Pons (tissue), 1 donor: ENCODE results near the gene PCK1.

Source experiments
- DNase-seq: peaks from one replicate; pipeline ENCODE4 v3.0.0-alpha.2; 2016; ENCODE audit warnings: low spot score

PCK1 gene

GRCh38 chr20:57588596-57588995, 27.7 kb downstream of the PCK1 start:
- no peak for DNase-seq

DNA sequence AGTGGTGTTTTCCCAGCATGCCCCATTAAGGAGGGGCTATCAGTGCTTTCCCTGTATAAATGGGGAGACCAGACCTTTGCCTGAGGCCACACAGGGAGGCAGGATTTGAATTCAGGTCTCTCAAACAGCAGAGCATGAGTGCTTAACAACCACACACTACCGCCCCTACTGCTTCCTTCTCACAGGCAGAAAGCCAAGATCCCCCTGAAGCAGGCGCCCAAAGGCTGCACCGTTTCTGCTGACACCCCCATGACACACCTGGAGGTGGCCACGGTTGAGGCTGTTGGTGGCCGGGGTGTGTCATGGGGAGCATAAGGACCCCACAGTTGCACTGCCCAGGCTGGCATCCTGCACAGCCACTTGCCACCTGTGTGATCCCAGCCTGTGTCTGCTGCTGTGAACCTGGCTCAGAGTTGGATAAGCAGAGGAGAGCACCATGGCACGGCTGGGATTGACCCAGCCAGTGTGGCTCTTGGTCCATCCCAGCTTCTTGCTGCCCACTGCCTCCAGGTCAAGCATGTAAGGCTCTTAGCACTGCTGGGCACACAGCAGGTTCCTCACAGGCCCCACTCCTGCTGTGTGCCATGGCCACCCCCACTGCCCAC, 28.3 kb downstream of the PCK1 start:
- DNase-seq = no peak

DNA sequence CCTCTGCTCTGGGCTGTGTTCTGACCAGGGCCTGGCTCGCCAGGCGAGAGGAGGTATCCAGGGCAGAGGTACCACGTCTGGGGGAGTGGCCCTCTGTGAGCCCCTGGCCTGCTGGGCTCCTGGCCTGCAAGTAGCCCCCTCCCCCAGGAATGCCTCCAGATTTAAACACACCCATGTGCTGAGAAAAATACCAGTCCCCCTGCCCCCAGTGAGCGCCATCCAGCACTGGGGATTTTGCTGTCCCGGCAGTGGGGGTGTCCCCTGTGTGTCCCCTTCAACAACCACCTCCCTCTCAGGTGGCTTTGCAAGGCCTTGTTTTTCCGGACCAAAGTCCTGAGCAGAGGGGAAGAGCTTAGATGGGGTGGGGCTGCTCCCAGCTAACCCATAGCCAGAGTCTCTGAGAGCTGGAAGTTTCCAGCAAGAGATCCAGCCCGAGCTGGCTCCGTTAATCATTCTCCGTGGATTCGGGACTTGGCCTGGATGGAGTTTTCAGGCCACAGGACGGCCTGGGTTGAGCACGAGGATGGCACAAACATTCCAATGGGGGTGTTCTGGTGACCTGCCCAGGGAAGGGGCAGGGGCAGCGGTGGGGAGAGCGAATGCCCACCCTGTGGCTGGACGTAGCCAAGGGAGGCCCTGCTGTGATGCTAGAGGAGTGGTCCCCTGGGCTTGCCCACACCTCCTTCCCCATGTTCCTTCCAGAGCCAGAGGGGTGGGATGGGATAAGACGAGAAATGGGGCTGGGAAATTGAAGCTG, 29.0 kb downstream of the PCK1 start:
- DNase-seq = no peak

DNA sequence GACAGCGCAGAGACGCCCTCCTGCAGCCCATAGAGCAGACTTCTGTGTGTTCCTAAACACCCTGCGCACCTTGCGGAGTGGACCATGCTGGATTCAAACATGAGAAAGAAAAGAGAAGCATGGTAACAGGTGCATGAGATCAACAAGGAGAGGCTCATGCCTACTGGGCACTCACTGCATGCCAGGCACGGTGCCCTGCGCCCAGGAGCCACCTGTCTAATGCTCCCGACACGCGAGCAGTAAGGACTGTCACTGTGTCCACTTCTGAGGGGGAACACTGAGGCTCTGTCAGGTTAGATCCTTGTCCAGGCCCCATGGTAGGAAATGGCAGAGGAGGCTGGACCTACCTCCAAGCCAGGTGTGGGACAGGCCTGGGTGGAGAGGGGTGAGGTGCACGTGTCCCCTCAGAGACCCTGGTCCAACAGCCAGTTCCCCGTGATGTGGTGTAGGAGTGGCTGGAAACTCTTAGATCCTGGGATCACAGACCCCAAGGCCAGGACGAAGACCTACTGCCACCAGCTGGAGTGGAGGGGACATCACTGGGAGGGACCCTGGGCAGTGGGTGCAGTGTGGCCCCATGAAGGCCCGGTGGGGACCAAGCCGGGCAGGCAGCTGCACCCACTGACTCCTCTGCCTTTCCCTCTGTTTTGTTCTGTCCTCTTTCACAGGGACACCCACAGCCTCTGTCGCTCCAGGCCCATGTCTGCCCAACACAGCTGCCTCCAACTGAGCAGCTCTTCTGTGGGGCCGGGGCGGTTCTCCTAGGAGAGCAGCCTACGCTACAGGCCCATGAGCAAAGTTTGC, 29.8 kb downstream of the PCK1 start:
- no peak for DNase-seq

DNA sequence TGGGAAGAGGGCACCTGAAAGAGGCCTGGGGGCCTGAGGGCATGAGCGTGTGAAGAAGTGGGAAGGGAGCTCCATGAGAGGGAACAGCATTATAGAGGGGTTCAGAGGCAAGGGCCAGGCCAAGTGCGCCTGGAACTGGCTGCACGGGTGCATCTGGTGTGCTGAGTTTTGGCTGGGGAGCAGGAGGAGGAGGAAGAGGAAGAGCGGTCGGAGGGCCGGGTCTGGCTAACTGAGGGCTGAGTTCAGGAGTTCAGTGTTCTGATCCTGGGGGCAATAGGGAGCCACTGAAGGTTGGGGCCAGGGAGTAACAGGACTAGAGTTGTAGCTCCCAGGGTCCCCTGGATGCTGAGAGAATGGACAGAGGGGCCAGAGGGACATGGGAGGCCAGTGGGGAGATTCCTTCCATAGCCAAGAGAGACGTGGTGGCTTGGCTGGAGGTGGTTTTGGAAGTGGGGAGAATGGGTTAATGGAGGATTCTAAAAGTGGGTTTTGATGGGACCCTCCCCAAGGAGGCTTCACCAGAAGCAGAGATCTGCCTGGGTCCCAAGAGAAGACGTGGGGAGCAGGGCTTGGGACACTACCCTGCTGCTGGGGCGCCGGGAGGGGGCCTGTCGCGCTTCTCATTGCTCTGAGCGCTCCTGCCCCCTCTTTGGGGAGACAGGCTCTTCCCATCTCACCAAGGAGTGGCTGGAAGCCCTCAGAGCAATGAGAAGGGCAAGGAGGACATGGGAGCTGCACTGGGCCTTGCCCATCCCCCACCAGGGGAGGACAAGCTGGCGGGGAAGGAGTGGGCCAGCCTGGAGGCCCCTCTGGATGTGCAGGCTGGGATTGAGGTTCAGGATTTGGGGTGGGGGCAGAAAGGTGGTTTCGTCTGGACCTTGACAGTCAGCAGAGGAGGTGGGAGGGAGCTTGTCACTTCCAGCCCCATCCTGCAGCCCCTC, 30.6 kb downstream of the PCK1 start:
- no peak for DNase-seq

DNA sequence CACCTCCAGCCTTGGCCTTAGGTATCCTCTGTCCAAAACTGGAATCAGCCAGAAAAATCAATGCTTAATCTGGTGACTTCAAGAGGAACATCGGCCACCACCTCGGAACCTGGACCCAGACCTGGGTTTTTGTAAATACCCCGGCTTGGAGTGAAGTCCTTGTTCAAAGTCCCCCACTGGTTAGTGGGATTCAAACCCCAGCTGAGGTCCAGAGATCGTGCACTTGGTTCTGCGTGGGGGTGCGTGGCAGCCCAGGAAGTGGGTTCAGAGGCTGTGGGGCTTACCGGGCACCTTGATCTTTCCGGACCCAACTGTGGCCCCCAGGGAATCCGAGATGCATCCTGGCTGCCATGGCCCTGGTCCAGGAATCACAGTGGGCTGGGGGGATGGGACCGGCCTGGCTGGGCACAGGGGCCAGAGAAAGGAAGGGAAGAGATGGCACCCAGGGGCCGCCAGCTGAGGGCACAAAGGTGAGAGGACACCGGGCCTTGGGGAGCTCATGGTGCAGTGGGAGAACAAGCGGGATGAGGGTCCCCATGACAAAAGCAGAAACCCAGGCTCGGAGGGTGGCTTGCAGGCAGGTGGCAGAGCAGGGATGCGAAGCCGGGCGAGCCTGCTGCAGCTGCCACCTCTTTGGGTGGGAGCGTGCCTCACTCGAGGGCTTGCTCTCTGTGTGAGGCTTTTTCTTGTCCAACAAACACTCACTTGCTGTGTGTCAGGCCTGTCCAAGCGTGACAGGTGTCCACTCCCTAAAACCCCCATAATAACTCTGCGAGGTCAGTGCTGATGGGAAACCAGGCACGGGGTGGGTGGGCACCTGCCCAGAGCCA, 31.6 kb downstream of the PCK1 start:
- no peak for DNase-seq

DNA sequence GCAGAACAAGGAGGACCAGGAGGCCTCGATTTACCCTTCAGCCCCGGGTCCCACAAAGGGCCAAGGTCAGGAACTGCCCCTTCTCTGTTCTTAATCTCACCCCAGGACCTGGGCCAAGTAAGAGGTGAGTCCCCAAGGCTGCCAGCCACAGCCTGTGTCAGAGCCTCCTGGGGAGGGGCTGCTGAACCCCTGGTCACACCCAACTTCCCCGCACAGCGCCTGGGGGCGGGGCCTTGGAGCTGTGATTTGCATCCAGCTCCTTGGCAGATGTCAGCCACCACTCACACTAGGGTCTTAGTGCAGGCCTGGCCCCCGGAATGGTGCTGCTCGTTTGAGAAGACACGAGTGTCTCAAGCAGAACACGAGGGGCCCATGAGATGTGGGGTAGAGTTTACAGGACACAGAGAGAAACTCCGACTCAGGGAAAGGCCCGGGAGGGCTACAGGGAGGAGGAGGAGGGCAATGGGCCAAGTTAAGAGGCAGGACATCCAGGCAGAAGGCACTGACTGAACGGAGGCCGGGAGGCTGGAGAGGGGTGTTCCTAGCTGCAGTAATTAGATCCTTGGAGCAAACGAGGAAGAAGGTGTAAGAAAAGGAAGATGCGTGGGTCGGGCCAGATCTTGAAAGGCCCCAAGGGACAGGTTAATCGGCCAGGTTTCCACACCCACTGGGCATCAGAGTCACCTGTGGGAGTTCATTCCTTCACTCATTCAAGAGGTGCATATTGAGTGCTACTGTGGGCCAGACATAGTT, 32.4 kb downstream of the PCK1 start:
- no peak for DNase-seq

GRCh38 chr20:57594092-57594951, 33.4 kb downstream of the PCK1 start:
- DNase-seq = no peak

DNA sequence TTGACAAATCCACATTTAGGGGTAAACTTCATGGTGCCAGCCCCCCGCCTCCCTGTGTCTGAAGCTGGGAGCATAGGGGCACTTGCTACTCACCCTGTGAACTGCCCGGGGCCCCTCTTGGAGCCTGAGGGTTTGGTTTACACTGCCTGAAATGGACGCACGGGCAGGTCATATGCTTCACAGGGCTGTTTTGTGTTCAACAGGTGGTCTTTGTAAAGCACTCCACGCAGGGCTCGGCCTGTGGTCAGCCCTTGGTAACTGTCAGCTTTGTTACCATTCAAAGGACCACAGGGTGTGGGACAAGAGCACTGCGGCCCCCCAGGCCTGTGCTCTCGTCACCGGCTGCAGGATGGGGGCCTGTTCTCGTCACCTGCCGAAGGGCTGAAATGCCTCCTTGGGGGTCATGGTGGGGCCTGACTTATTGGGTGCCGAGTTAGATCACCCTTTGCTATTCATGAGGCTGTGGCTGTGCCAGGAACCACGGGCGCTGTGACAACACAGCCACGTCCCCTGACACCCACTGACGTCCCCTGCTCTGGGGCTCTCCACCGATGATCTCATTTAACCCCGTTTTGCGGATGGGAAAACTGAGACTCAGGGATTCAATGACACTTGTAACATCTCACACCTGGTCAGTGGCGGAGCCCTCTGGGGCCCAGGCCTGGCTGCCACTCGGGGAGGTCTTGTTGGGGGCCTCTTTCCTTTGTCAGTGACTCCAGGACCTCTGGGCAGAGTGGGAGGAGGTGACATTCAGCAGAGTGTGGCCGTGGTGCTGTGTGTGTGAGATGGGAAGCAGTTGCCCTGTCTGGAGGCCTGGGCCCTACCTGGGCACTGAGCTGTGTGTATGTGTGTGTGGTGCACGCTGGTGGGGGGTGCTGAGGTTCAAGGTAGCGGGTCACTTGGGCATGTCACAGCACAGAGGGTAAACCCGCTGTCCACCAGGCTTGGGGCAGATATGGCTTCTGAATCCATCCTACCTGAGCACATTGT, 34.4 kb downstream of the PCK1 start:
- DNase-seq = no peak

DNA sequence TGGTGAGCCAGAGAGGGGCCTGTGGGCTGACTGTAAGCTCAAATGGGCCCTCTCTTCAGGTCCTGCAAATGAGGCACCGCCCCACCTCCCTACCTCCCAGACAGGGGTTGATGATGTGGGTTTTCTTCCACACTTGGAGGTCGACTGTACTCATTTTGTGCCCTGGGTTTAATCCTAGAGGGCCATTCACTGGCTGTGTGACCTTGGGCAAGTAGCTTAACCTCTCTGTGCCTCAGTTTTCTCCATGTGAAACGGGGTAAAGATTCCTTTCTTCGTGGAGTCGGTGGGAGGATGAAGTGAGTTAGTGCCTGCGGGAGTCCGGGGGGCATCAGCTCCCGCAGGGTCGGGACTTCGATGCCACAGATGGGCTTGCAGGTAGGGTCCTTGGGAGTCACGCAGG, 35.4 kb downstream of the PCK1 start:
- DNase-seq = no peak

DNA sequence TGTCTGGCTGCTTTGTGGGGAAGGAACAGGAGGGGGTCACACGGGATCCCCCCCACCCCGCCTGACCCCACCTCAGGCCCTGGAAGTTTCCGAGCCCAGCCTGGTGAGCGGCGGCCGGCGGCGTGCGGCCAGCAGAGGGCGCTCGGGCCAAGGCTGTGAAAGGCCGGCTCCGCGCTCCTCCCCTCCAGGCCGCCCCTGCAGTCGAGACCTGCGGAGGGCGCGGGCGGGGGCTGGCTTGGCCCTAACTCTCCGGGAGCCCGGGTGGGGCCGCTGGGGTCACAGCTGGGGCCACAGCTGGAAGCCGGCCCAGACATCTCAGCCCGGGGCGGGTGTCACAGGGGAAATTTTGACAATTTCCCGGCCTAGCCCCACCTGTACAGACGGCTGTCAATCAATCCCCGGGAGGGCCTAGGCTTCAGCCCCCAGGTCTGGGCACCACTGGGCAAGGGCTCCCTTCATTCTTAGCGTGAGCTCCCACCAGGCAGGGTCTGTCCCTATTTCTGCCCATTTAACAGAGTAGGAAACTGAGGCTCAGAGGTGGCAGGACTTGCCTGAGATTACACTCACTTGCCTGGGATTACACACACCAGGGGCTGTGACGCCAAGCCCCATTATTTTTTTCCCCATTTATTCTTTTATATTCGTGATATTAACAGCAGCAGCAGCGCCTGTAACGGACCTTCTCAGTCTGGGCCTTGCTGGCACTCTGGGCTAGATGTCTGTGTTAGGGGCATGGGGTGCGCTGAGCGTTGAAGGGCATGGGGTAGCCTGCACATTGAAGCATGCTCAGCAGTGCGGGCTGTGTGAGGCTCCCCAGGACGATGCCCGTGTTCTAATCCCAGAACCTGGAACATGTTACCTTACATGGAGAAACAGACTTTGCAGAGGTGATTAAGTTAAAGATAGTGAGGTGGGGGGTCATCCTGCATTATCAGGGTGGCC, 36.4 kb downstream of the PCK1 start:
- DNase-seq = no peak

DNA sequence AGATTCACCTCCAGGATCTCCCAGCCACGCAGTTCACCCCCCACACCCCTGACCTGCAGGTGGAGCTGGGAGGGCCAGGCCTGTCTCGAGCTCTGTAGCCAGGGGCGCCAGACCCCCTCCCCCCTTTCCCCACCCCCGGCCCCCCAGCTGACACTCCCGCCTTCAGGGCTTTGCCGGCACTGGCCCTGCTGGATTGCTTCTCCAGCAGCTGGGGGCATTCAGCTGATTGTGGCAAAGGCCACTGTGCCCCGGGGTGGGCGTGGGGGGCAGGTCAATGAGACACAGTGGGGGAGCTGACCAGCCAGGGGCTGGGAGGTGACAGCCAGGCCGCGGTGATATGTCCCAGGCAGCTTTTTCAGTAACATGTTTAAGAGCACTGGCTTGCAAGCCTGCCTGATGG, 37.1 kb downstream of the PCK1 start:
- DNase-seq = no peak

DNA sequence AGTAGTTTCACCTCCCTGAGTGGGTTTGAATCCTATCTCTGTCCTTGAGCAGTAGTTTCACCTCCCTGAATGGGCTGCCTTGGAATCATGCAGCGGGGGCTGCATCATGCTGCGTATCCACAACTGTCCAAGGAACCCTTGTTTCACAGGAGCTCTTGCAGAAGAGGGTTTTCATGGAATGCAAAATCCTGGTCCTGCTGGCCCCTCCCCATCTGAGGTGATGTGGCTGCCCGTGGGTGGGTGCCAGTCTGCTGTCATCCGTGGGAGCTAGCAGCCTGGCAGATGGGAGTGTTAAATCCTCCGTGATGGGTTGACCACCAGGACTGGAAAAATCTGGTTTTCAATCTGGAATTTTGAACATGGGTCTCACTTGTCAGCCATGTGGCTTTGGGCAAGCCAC, 37.6 kb downstream of the PCK1 start:
- DNase-seq = no peak

GRCh38 chr20:57600320-57601210, 39.7 kb downstream of the PCK1 start:
- DNase-seq = no peak

- DNase-seq = no peak
Measured at GRCh38 chr20:57601211-57601570, 40.3 kb downstream of the PCK1 start.

DNA sequence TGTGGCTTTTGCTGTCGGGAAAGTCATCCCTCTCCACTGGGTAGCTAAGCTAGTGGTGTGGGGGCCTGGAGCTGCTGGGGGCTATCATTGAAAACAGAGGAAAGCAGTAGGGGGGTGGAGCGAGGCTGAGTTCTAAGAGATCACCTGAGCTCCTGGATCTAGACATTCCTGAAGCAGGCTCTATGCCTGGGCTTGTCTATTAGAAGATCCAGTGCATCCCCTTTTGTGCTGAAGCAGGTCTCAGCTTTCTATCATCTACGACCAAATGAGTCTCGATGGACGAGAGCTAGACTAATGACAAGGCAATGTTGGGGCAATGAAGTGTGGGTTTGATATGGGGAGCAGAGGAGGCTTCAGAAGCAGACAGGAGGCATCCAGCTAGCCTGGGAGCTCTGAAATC, 40.8 kb downstream of the PCK1 start:
- DNase-seq = no peak
